Panc1 (cell line): ENCODE data around the gene MDH1. TPM values are rescaled to one million over a fixed set of nuclear protein-coding genes. Genes with fewer than 3 reads are reported as not detected.

Source experiments
- ATAC-seq: fragments of 200-7000 bp; cut with Tn5 transposase; 2 replicates; pipeline ENCODE4 v1.9.1; 2020; ENCODE audit warnings: mild to moderate bottlenecking, moderate library complexity
- BruUV-seq: library from RNA; stranded (reverse); fragments of 400-500 nt; replicated peaks from 2 replicates; lab custom pipeline; 2021; lab: Mats Ljungman, UMichigan
- CTCF ChIA-PET: fragments of 300-600 bp; sonication (Branson Sonifier 250); formaldehyde crosslinking; loops from one replicate; lab custom pipeline; 2022; ENCODE audit warnings: antibody characterized with exemption; lab: Charles Lee
- POLR2A ChIA-PET: fragments of 300-600 bp; sonication (Branson Sonifier 250); formaldehyde crosslinking; loops from one replicate; lab custom pipeline; 2022; ENCODE audit warnings: antibody characterized with exemption; lab: Charles Lee
- DNase-seq: peaks from one replicate; pipeline ENCODE4 v3.0.0-alpha.2; 2010; ENCODE audit warnings: low read depth, low spot score
- H3K27ac ChIP-seq: 2 replicates; pipeline ENCODE4 v1.5.1; 2011; ENCODE audit warnings: mild to moderate bottlenecking, low read length, inconsistent platforms
- H3K27me3 ChIP-seq: fragments of 200-500 bp; sonication (Bioruptor generic); 2 replicates; pipeline ENCODE4 v1.6.0; 2014; ENCODE audit warnings: low read length, inconsistent platforms; ENCODE audit not compliant: control insufficient read depth, insufficient read depth
- H3K36me3 ChIP-seq: fragments of 200-500 bp; sonication (Bioruptor generic); 2 replicates; pipeline ENCODE4 v1.5.1; 2014; ENCODE audit warnings: inconsistent platforms, mild to moderate bottlenecking, low read length, moderate library complexity; ENCODE audit not compliant: control insufficient read depth, insufficient read depth
- H3K4me1 ChIP-seq: 2 replicates; pipeline ENCODE4 v1.5.1; 2011; ENCODE audit warnings: inconsistent platforms, mild to moderate bottlenecking, low read length, moderate library complexity; ENCODE audit not compliant: control insufficient read depth, insufficient read depth
- H3K4me3 ChIP-seq, 2 experiments: 2 replicates each; pipeline ENCODE4 v1.5.1; 2011 to 2012; ENCODE audit warnings: low read depth in 2 of 2, low read length in 2 of 2, mild to moderate bottlenecking in 2 of 2, inconsistent platforms in 1 of 2, moderate library complexity in 1 of 2
- H3K9me3 ChIP-seq: fragments of 200-500 bp; sonication (Bioruptor generic); 2 replicates; pipeline ENCODE4 v1.5.1; 2014; ENCODE audit warnings: low read depth, mild to moderate bottlenecking, inconsistent platforms, low read length, moderate library complexity; ENCODE audit not compliant: control insufficient read depth, insufficient read depth
- POLR2AphosphoS5 ChIP-seq: IDR thresholded peaks from 2 replicates; pipeline ENCODE4 v1.6.1; 2012; ENCODE audit warnings: mild to moderate bottlenecking, low read depth, low read length, moderate library complexity
- SIN3A ChIP-seq: IDR thresholded peaks from 2 replicates; pipeline ENCODE4 v1.6.1; 2012; ENCODE audit warnings: low read depth, mild to moderate bottlenecking, low read length, moderate library complexity, borderline replicate concordance; ENCODE audit not compliant: insufficient read depth
- TCF7L2 ChIP-seq: IDR thresholded peaks from 2 replicates; pipeline ENCODE4 v1.6.1; 2011; ENCODE audit warnings: mild to moderate bottlenecking, low read depth, low read length, inconsistent platforms
- in situ Hi-C: cut with HindIII; loops from 2 replicates; pipeline ENCODE4 v1.10.0; 2016; ENCODE audit warnings: low sequenced_read_pairs, low pct_unique_long_range_greater_than_20kb
- intact Hi-C: fragments of 100-400 bp; cut with micrococcal nuclease; formaldehyde crosslinking; loops from one replicate; pipeline ENCODE4 v1.10.0; 2022; ENCODE audit not compliant: unreplicated experiment
- total RNA-seq: library from RNA; stranded (reverse); gene quantifications from one replicate; pipeline ENCODE4 v1.2.1, GENCODE V29; 2021; ENCODE audit not compliant: unreplicated experiment
- TF ChIP-seq, protein P1 (sequence below): fragments of 450-650 bp; IDR thresholded peaks from 2 replicates; pipeline ENCODE4 v1.5.1; 2017; ENCODE audit warnings: mild to moderate bottlenecking
- TF ChIP-seq, protein P2 (sequence below), 2 experiments: IDR thresholded peaks; 2 replicates each; pipeline ENCODE4 v1.6.1; 2011 to 2012; ENCODE audit warnings: low read depth in 2 of 2, control low read depth in 1 of 2, low read length in 1 of 2, mild to moderate bottlenecking in 1 of 2, moderate library complexity in 1 of 2; ENCODE audit not compliant: insufficient read depth in 1 of 2

MDH1 gene
- total RNA-seq, 1 experiment from 2014 or later = 200 TPM

DNA sequence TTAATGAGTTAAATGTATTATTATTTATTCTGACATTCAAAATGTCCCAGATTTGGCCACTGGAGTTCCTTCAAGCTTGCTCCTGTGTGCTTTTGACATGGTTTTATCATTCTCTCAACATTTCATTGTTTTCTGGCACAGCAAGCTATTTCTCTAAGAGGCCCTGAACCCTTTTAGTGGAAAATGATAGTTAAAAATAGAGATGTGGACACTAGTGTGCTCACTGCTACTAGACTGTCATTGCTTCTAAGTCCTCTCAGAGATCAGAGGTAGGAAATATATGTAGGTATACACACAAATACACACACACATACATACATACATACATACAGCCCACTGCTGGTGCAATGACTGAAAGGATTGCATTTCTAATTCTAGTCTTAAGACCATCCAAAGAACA lies 26.0 kb upstream of the MDH1 start:
- no TSS peak for BruUV-seq
- intact Hi-C loops (no loop called here), in situ Hi-C loops (no loop called here)
- TF ChIP-seq, protein P1, sequence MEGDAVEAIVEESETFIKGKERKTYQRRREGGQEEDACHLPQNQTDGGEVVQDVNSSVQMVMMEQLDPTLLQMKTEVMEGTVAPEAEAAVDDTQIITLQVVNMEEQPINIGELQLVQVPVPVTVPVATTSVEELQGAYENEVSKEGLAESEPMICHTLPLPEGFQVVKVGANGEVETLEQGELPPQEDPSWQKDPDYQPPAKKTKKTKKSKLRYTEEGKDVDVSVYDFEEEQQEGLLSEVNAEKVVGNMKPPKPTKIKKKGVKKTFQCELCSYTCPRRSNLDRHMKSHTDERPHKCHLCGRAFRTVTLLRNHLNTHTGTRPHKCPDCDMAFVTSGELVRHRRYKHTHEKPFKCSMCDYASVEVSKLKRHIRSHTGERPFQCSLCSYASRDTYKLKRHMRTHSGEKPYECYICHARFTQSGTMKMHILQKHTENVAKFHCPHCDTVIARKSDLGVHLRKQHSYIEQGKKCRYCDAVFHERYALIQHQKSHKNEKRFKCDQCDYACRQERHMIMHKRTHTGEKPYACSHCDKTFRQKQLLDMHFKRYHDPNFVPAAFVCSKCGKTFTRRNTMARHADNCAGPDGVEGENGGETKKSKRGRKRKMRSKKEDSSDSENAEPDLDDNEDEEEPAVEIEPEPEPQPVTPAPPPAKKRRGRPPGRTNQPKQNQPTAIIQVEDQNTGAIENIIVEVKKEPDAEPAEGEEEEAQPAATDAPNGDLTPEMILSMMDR = no peak
- TF ChIP-seq, protein P2, sequence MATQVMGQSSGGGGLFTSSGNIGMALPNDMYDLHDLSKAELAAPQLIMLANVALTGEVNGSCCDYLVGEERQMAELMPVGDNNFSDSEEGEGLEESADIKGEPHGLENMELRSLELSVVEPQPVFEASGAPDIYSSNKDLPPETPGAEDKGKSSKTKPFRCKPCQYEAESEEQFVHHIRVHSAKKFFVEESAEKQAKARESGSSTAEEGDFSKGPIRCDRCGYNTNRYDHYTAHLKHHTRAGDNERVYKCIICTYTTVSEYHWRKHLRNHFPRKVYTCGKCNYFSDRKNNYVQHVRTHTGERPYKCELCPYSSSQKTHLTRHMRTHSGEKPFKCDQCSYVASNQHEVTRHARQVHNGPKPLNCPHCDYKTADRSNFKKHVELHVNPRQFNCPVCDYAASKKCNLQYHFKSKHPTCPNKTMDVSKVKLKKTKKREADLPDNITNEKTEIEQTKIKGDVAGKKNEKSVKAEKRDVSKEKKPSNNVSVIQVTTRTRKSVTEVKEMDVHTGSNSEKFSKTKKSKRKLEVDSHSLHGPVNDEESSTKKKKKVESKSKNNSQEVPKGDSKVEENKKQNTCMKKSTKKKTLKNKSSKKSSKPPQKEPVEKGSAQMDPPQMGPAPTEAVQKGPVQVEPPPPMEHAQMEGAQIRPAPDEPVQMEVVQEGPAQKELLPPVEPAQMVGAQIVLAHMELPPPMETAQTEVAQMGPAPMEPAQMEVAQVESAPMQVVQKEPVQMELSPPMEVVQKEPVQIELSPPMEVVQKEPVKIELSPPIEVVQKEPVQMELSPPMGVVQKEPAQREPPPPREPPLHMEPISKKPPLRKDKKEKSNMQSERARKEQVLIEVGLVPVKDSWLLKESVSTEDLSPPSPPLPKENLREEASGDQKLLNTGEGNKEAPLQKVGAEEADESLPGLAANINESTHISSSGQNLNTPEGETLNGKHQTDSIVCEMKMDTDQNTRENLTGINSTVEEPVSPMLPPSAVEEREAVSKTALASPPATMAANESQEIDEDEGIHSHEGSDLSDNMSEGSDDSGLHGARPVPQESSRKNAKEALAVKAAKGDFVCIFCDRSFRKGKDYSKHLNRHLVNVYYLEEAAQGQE (IDR thresholded peaks at IDR 0.05; ENCODE audit: insufficient read depth in 1 of 2, low read depth in 2 of 2, low read length in 1 of 2) = no peak
- TF ChIP-seq SIN3A (no peak), POLR2AphosphoS5 (no peak), TCF7L2 (no peak)
- H3K9me3 ChIP-seq = no peaks in the 10 kb centered on the region
- ATAC-seq = no peak
- H3K36me3 ChIP-seq = no peaks in the 10 kb centered on the region
- H3K4me1 ChIP-seq = no peaks in the 10 kb centered on the region
- ChIA-PET CTCF (no interaction called here), POLR2A (no interaction called here)
- no peak overlapping the region for H3K4me3 ChIP-seq
- no peak for DNase-seq
- no peak overlapping the region for H3K27ac ChIP-seq
- H3K27me3 ChIP-seq = no peaks in the 10 kb centered on the region

DNA sequence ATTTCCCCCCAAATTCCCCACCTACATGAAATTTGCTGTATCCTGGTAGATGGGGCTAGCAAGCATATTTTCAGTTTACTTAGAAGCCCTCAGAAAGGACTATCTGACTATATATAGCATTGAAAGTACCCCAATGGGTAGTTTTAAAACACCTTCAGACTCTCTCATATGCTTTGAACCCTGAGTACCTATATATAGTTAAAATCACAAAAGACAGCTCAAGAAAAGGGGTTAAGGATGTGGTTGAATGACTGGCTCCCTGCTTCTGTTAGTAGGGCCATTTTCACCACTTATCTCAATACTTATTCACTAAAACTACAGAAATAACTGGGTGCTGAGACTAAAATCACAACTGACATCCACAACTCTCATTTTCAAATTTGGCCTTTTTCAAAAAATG lies 19.0 kb upstream of the MDH1 start:
- no peak overlapping the region for H3K27ac ChIP-seq
- no peaks in the 10 kb centered on the region for H3K36me3 ChIP-seq
- DNase-seq (no peak), ATAC-seq (no peak)
- H3K9me3 ChIP-seq = no peaks in the 10 kb centered on the region
- no peaks in the 10 kb centered on the region for H3K27me3 ChIP-seq
- no peaks in the 10 kb centered on the region for H3K4me1 ChIP-seq
- in situ Hi-C loops (no loop called here), intact Hi-C loops (no loop called here)
- TF ChIP-seq, protein P2 (IDR thresholded peaks at IDR 0.05; ENCODE audit: insufficient read depth in 1 of 2, low read depth in 2 of 2, low read length in 1 of 2) = no peak
- TF ChIP-seq SIN3A (no peak), POLR2AphosphoS5 (no peak), TCF7L2 (no peak)
- TF ChIP-seq, protein P1 = no peak
- H3K4me3 ChIP-seq = no peak overlapping the region
- ChIA-PET CTCF (no interaction called here), POLR2A (no interaction called here)
- no TSS peak for BruUV-seq
